Effector memory CD4-positive, alpha-beta T cell (primary cell): Measurements from ENCODE around the gene RAI14.

Source experiments
- DNase-seq, 3 donors: peaks; one replicate each; pipeline ENCODE4 v3.0.0-alpha.2; 2020
- H3K27ac ChIP-seq: 2 replicates; pipeline ENCODE4 v1.7.0; 2013; ENCODE audit warnings: mild to moderate bottlenecking, low read length, moderate library complexity; ENCODE audit not compliant: insufficient read depth, poor library complexity, severe bottlenecking
- H3K27me3 ChIP-seq: replicated peaks from 2 replicates; pipeline ENCODE4 v1.7.0; 2013; ENCODE audit warnings: mild to moderate bottlenecking, low read length; ENCODE audit not compliant: insufficient read depth, control insufficient read depth, poor library complexity, severe bottlenecking
- H3K36me3 ChIP-seq: 2 replicates; pipeline ENCODE4 v1.7.0; 2013; ENCODE audit warnings: mild to moderate bottlenecking, low read length, moderate library complexity; ENCODE audit not compliant: control insufficient read depth, insufficient read depth
- H3K4me1 ChIP-seq: 2 replicates; pipeline ENCODE4 v1.7.0; 2013; ENCODE audit warnings: low read length, mild to moderate bottlenecking; ENCODE audit not compliant: control insufficient read depth, insufficient read depth, poor library complexity, severe bottlenecking
- H3K4me3 ChIP-seq: 2 replicates; pipeline ENCODE4 v1.7.0; 2013; ENCODE audit warnings: low read length, low read depth, mild to moderate bottlenecking; ENCODE audit not compliant: insufficient read depth, poor library complexity, severe bottlenecking
- H3K9me3 ChIP-seq: 2 replicates; pipeline ENCODE4 v1.7.0; 2013; ENCODE audit warnings: mild to moderate bottlenecking, low read length, moderate library complexity; ENCODE audit not compliant: control insufficient read depth

Gene RAI14

DNA sequence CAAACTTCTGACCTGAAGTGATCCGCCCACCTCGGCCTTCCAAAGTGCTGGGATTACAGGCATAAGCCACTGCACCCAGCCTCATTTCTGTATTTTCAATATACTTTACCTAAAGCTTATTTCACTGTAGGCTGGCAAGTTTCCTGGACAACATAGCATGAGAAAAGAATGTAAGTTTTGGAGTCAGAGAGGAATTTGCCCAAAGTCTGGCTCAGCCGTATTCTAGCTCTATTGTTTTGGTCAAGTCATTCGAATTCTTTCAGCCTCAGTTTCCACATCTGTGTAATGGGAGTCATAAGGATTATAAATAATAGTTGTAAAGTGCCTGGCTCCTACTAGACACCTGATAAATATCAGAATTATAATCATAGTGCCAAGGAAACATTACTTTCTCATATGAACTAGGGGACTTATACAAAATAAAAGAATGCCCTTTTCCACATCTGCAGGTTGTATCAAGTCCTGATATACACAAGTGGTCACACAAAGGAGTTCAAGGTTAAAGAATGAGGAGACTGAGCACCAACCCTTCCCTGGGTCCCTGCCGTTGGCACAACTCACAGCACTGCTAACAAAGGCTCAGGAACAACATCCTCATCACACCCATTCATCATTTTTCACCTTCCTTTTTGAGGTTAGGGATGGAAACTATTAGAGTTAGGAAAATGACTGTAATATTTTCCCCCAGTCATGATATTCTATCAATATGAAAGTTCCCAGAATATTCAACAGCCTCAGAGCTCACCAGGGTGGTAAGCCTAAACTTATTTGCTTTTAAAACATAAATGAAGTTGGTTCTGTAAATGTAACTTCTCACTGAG lies 34.6 kb upstream of the RAI14 start:
- no peak for DNase-seq
- no peaks in the 10 kb centered on the region for H3K27me3 ChIP-seq
- no peak overlapping the region for H3K4me3 ChIP-seq
- H3K36me3 ChIP-seq: no peaks in the 10 kb centered on the region
- no peak overlapping the region for H3K27ac ChIP-seq
- H3K9me3 ChIP-seq: no peaks in the 10 kb centered on the region
- no peaks in the 10 kb centered on the region for H3K4me1 ChIP-seq

DNA sequence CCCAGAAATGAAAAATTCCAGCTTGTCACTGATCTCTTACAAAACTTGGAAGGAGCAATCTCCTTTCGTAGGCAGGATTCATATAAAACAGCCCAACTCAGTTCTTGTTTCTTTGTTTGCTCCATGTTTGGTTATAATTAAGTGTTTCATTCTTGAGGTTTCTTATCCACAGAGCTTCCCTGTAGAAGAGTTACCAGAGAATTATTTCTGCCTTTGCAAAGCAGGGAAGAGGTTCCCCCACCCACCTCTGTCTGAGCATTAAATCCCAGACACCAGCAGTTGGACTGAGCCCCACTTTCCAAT lies 34.1 kb upstream of the RAI14 start:
- Histone ChIP-seq H3K4me3 (no peak overlapping the region), H3K27me3 (no peaks in the 10 kb centered on the region), H3K27ac (no peak overlapping the region), H3K36me3 (no peaks in the 10 kb centered on the region), H3K4me1 (no peaks in the 10 kb centered on the region), H3K9me3 (no peaks in the 10 kb centered on the region)
- DNase-seq: no peak

DNA sequence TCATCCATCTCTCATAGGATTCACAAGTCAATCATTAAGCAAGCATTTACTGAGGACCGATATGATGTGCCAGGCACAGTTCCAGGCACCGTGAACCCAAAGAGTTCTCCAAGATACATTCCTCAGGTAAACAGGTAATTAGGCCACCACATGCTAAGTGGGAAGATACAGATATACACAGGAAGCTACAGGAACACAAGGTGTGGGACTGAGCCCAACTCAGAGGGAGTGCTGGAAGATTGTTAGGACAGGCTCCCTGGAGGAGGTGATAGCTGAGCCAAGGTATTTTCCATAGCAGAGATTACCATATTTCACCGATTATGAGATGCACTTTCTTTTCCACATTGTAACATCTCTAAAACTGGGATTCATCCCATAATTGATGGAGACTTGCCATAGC lies 31.4 kb upstream of the RAI14 start:
- H3K27me3 ChIP-seq: no peaks in the 10 kb centered on the region
- no peaks in the 10 kb centered on the region for H3K36me3 ChIP-seq
- no peak overlapping the region for H3K4me3 ChIP-seq
- H3K9me3 ChIP-seq: no peaks in the 10 kb centered on the region
- no peak overlapping the region for H3K27ac ChIP-seq
- no peak for DNase-seq
- no peaks in the 10 kb centered on the region for H3K4me1 ChIP-seq

DNA sequence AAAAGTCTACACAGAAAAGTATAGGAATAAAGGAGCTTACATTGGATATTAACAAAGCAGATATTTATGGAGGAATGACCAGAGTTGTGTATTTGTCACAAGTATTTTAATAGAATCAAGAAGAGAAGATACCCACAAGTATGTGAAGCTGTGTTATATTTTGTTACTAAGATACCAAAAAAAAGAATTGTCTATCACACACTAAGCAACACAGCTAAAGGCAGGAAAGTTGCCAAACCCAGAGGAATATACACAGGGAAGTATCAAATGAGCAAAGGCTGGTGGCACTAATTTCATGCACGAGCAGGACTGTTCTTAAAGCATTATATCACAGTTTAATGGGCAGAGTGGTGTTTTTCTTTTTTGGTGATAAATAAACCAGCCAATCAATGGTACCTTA lies 30.9 kb upstream of the RAI14 start:
- Histone ChIP-seq H3K4me3 (no peak overlapping the region), H3K9me3 (no peaks in the 10 kb centered on the region), H3K27me3 (no peaks in the 10 kb centered on the region), H3K4me1 (no peaks in the 10 kb centered on the region), H3K36me3 (no peaks in the 10 kb centered on the region), H3K27ac (no peak overlapping the region)
- no peak for DNase-seq

DNA sequence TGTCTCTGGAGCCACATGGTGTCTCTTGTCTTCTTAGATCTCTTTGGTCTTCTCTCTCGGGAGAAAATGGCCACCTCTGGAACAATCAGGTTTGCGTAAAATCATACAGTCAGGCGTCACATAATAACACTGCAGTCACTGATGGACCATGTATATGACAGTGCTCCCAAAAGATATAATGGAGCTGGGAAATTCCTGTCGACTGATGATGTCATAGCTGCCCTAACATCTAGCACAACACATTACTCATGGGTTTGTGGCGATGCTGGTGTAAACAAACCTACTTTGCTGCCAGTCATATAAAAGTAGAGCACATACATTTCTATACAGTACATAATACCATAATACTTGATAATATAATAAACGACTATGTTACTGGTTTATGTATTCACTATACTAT lies 30.1 kb upstream of the RAI14 start:
- no peak for DNase-seq
- Histone ChIP-seq H3K4me1 (no peaks in the 10 kb centered on the region), H3K27ac (no peak overlapping the region), H3K27me3 (no peaks in the 10 kb centered on the region), H3K9me3 (peaks cover 3% of the 10 kb centered on the region), H3K36me3 (no peaks in the 10 kb centered on the region), H3K4me3 (no peak overlapping the region)

DNA sequence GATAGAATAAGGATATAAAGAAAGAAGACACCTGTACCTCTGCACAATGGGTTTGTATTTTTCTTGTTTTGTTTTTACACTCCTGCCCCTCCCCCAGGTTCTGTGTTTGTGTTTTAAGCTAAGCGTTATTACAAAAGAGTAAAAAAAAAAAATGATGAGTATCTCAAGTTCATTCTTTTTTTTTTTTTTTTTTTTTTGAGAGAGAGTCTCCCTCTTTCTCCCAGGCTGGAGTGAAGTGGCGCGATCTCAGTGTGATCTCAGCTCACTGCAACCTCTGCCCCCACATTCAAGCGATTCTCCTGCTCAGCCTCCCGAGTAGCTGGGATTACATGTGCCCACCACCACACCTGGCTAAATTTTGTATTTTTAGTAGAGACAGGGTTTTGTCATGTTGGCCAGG lies 29.4 kb upstream of the RAI14 start:
- H3K4me1 ChIP-seq: no peaks in the 10 kb centered on the region
- peaks cover 3% of the 10 kb centered on the region for H3K9me3 ChIP-seq

DNA sequence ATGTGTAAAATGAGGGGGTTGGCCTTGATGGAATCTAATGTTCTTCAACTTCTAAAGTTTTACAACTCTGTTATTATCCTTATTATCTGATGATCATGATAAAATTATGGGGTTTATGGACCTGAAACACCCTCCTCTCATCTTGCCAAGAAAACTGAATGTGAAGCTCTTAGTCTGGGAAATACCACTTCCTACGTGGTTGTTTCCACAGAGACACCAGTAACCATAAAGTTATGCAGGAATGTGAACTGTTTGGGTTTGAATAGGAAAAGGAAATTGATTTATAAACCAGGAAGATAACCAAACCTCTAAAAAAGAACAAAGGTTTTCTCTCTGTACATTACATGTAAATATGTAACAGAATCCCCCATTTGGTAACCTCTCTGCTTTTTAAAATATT lies 28.3 kb upstream of the RAI14 start:
- DNase-seq: no peak
- no peaks in the 10 kb centered on the region for H3K27me3 ChIP-seq
- H3K36me3 ChIP-seq: no peaks in the 10 kb centered on the region
- no peaks in the 10 kb centered on the region for H3K4me1 ChIP-seq
- H3K4me3 ChIP-seq: no peak overlapping the region
- no peak overlapping the region for H3K27ac ChIP-seq
- peaks cover 3% of the 10 kb centered on the region for H3K9me3 ChIP-seq

More for the DNA sequence above, 29.4 kb upstream of the RAI14 start:
- DNase-seq: no peak
- Histone ChIP-seq H3K4me3 (no peak overlapping the region), H3K27ac (no peak overlapping the region), H3K36me3 (no peaks in the 10 kb centered on the region), H3K27me3 (no peaks in the 10 kb centered on the region)

DNA sequence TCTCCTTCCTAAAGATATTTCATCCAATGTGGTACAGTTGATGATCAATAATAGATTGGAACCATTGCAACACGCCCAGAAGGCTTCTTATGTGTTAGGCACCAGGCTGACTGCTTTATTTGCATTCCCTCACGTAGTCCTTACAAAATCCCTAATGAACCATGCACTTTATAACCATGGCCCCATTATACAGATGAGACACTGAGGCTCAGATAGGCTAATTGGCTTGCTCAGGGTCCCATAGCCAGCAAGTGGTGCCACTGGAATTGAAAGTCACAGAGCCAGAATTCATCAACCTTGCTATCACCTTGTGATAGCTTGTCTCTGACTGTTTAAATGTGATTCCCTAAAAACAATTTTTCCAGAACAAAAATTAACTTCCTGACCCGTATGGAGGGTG lies 27.8 kb upstream of the RAI14 start:
- peaks cover 3% of the 10 kb centered on the region for H3K9me3 ChIP-seq
- no peak overlapping the region for H3K27ac ChIP-seq

DNA sequence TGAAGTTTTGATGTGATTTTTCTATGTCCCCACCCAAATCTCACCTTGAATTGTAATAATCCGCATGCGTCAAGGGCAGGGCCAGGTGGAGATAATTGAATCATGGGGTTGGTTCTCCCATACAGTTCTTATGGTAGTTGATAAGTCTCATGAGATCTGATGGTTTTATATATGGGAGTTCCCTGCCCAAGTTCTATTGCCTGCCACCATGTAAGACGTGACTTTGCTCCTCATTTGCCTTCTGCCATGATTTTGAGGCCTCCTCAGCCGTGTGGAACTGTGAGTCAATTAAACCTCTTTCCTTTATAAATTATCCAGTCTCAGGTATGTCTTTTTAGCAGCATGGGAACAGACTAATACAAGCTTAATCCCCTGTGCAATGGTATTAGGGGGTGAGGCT lies 25.5 kb upstream of the RAI14 start:
- no peak overlapping the region for H3K27ac ChIP-seq
- no peak for DNase-seq

More for the DNA sequence above, 27.8 kb upstream of the RAI14 start:
- Histone ChIP-seq H3K36me3 (no peaks in the 10 kb centered on the region), H3K27me3 (no peaks in the 10 kb centered on the region), H3K4me1 (no peaks in the 10 kb centered on the region), H3K4me3 (no peak overlapping the region)
- DNase-seq: no peak

DNA sequence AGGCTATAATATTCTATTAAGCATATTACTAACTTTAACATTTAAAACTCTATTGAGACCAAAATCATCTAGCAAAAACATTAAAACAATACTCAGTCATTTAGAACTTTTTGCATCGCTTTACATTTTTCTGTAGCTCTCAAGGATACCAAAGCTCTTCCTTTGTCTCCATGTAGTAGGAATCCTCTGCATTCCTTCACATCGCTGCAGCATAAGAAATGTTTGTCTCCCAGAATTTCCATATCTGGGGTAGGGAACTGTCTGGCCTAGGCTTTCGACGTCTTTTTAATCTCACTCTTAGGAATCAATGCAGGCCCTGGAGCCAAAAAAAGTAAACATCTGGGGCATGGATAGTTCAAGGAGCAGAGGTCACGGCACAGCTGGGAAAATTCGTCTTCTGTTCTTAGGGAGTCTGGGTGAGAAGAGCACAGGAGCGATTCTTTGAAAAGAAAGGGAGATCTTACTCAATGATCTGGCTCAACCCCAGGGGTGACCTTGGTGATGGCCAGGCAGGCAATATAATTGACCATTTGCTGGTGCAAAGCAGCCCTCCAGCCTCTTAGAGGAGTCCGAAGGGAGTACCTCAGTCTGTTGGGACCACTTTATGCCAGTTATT lies 23.2 kb upstream of the RAI14 start:
- H3K27ac ChIP-seq: no peak overlapping the region
- peaks cover 3% of the 10 kb centered on the region for H3K9me3 ChIP-seq
- DNase-seq: no peak
- no peaks in the 10 kb centered on the region for H3K36me3 ChIP-seq
- no peaks in the 10 kb centered on the region for H3K27me3 ChIP-seq
- no peaks in the 10 kb centered on the region for H3K4me1 ChIP-seq
- no peak overlapping the region for H3K4me3 ChIP-seq

More for the DNA sequence above, 25.5 kb upstream of the RAI14 start:
- peaks cover 3% of the 10 kb centered on the region for H3K9me3 ChIP-seq
- no peaks in the 10 kb centered on the region for H3K36me3 ChIP-seq
- no peaks in the 10 kb centered on the region for H3K4me1 ChIP-seq
- no peaks in the 10 kb centered on the region for H3K27me3 ChIP-seq
- H3K4me3 ChIP-seq: no peak overlapping the region
